GM21723 (cell line): ENCODE results near the gene FABP6.

Experiments
- ATAC-seq: cut with Tn5 transposase; IDR thresholded peaks from one replicate; pipeline ENCODE4 v1.9.1; 2021; ENCODE audit warnings: mild to moderate bottlenecking, moderate library complexity; ENCODE audit not compliant: unreplicated experiment

Gene FABP6

GRCh38 chr5:160260881-160261815, 31.8 kb downstream of the FABP6 start:
- peak; percentile 68 for ATAC-seq

DNA sequence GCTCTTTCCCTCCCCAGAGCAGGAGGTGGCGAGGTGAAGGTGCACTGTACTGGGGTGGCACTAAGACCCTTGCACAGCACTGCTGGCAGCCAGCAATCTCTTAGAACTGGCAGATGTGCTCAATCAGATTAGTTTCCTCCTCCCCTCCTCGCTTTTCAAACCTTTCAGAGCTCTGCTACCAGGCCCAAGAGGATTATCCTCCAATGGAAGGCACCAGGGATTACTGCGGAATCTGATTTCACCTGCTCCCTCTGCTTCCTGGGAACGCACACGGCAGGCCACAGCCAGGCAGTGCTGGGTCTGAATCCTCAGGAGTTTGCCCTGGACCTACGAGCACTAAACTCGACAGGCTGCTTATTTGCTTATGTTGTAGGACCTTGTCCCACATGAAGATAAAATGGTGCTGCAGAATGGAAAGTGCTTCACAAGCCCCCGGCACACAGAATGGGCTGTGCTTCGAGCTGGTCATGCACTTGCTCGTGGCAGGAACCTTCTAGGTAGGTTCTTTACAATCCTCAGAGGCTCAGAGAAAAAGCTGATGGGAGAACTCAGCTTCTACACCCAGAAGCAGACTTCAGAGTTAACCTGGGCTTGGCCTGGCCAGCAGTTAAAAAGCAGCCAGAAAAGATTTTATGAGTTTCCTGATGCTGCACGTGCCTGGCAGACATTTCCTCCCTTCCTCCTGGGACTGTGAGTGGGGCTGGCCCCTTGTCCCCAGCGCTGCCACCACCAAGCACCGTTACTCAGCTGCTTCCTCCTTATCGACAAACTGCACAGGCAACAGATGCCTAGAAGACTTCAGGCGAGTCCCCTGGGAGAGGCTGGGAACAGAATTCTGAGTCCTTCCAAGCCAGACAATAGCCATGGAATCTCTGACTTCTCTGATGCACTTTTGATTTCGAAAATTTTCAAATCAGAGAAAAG, 33.1 kb downstream of the FABP6 start:
- no peak for ATAC-seq

GRCh38 chr5:160263326-160263855, 34.1 kb downstream of the FABP6 start:
- no peak for ATAC-seq

DNA sequence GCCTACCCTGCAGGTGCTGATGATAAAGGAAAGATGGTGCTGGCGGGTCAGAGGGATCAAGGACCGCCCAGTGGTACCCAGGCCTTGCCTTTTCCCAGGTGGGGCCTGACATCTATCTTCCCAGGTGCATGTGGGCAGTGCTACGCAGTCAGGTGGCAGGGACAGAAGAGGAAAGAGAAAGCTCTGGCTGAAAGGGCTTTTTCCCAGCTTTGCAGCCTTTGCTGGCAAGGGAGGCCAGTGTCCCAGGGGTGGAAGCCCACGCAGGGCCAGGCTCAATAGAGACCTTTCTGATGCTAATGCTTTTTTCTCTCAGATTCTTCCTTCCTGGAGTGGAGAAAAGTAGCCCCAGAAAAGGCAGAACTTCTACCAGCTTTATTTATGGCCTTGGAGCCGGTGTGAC, 36.7 kb downstream of the FABP6 start:
- ATAC-seq, result no peak

DNA sequence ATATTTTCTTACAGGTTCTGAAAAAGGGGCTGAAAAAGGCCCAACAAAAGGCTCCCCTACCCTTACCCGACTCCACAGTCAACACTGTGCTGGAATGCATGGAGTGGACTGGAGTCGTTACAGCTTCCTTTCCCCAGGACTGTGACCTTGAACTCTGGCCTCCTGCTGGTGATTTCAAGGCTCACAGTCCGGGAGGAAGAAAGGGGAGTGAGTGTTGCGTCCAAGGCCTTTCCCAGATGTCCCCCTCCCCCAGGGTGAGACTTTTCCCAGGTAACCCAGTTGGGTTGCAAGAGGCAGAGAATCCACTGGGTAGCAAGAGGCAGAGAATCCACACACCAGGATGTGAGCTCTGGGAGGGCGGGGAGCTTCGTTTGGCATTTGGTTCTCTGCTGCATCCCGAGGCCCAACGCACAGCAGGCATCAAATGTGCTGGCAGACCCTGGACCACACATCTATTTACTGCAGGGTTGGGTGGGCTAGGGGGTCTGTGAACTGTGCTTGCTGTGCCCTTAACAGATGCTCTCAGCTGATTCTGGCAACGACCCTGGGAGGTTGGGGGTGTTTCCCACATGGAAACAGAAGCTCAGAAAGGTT, 37.5 kb downstream of the FABP6 start:
- ATAC-seq, result no peak

DNA sequence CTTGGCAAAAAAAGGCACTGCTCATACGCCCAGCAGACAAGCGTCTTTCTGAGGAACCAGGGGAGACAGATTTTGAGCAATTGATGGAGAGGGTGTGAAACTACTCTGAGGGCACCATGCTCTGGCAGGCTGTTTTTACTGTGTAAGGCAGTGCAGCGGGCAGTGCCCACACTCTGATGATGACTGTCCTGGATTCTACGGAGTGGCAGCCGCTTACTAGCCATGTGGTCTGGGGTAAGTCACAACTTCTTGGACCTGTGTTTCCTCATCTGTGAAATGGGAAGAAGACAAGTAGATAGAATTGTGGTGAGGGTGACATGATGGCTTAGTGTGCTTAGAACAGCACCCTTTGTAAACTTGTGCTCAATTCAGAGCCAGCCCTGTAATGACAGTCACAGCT, 38.8 kb downstream of the FABP6 start:
- no peak for ATAC-seq

DNA sequence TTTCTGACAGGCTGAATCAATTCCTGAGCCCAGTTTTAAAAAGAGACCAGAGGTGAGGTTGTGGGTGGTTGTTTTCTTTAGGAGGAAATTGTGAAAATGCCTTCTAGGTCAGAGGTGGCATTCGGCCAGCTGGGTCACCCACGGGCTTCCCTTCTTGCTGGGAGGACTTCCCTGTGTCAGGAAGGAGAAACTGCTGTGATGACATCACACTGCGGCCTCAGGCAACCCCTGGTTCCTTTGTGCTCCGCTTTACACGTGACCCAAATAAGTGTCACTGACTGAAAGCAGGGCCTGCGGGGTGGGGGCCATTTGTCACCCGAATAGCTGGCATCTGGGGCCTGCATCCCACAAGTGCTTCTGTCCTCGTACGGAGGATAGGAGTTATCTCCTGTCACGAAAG, 39.7 kb downstream of the FABP6 start:
- ATAC-seq, result no peak

DNA sequence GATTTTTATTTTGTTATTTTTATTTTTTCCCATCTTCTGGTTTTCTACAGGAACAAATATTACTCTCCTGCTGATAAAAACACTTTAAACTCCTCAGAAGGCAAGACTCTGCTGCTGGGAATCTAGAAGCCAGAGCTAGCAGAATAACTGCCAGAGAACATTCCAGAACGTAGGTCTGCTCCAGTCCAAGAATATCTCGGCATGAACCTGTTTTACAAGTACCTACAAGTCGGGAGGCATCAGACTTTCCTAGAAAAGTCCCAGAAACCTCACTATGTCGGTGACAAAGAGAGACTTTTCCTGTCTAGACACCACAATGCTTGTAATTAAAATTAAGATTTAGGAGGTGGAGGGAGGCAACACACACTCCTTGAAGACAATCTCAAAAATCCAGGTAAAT, 41.4 kb downstream of the FABP6 start:
- no peak for ATAC-seq

- peak; percentile 54 for ATAC-seq
These were observed 42.1 kb downstream of the FABP6 start for GRCh38 chr5:160271396-160271795.

DNA sequence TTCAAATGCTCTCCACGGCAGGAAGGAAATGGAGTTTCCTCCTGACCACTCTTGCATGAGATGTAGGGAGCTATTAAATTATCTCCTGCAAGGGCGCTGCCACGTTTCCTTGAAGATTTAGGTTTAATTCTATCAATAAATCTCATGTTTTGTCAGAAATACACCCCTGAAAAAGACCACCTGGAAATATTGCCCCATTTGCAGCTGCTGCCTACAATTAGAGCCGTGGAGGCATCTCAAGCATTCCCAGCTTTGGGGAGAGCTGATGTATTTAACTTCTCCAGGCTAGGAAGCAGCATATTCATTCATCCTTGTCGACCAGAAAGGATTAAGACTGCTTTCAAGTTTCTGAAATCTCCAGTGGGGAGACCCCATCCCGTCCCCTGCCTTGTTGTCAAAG, 42.5 kb downstream of the FABP6 start:
- ATAC-seq, result no peak

- no peak for ATAC-seq
These were observed 43.0 kb downstream of the FABP6 start for GRCh38 chr5:160272264-160272663.

- ATAC-seq, result no peak
These were observed 43.6 kb downstream of the FABP6 start for GRCh38 chr5:160272889-160273288.

- no peak for ATAC-seq
These were observed 45.2 kb downstream of the FABP6 start for GRCh38 chr5:160274483-160274931.

- ATAC-seq, result no peak
These were observed 49.0 kb downstream of the FABP6 start for GRCh38 chr5:160278343-160278742.

DNA sequence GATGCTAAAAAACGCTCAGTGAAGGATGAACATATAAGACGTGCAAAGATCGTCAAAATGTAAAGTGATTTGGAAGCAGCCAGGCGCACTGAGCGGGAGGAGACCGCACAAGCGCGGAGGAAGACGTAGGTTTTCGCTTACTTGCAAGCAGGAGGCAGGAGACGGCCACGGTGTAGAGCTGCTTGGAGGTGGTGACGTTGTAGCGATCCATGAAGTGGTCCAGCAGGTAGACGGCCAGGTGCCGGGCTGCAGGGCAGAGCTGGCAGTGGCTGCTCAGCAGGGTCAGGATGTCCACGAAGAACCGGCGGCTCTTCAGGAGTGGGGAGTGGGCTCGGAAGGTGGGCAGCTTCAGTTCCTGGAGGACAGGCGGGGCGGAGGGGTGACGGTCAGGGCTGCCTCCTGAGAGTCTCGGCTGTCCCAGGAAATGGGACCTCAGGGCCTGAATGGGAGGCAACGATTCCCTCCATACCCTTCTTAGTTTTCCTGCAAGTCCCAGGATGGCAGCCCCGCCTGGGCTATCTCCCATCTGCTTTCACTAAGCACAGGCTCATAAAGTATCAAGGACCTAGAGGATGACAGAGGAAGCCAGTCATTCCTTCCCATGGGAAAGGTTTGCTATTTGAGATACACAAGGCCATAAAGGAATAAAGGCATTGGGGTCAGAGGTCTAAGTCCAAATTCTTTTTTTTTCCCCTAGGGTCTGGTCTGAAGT, 51.2 kb downstream of the FABP6 start:
- no peak for ATAC-seq

GRCh38 chr5:160281275-160281674, 52.0 kb downstream of the FABP6 start:
- ATAC-seq, result no peak

GRCh38 chr5:160284291-160284873, 55.1 kb downstream of the FABP6 start:
- ATAC-seq, result no peak

- no peak for ATAC-seq
These were observed 56.0 kb downstream of the FABP6 start for GRCh38 chr5:160285316-160285715.

DNA sequence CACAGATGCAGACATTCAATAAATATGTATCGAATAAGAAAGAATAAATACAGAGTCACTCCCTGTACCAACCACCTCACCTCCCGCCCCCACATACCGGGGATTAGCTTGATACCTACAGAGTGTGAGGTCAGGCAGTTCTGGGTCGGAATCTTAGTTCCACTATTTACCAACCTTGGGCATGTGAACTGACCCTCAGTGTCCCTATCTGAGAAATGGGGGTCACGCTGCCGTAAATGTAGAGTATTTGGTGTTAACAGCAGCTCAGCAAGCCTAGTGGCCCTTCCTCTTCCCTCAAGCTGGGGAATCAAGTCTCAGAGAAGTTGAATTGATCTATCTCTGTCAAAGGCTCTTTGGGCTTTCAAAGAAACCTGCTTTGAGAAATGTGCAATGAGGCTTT, 57.6 kb downstream of the FABP6 start:
- ATAC-seq, result no peak
